Stimulated activated CD8-positive, alpha-beta memory T cell treated with anti-CD3 and anti-CD28 coated beads, Interleukin-7, amount 100 ng/mL, for 48 hours (primary cell): ENCODE data around the gene MCTP2.

Experiments used
- DNase-seq, 2 donors: peaks; one replicate each; pipeline ENCODE4 v3.0.0-alpha.2; 2020; ENCODE audit warnings: low read depth in 1 of 2; ENCODE audit errors: extremely low read depth in 1 of 2

Gene MCTP2

GRCh38 chr15:94387442-94387841, 156.1 kb downstream of the MCTP2 start:
- no peak for DNase-seq

GRCh38 chr15:94387849-94388441, 156.6 kb downstream of the MCTP2 start:
- DNase-seq, result no peak

GRCh38 chr15:94395640-94396039, 164.3 kb downstream of the MCTP2 start:
- no peak for DNase-seq

DNA sequence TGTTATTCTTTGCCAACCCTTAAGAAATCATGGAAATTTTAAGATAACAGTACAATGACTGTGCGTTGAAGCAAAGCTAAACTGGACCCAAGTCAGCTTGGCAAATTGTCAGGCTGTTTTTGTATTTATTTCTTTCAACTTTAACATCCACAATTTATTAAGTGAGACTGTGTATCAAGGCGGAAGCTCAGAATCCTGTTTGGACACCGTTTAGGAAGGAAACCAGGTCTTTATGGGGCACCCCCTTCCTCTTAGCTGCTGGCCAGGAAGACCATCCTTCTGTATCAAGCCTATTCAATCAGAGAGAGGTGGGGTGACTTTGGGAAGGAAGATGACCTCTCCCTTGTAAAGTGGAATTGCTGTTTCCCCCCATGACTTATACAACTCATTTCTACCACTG, 166.0 kb downstream of the MCTP2 start:
- DNase-seq, result no peak

GRCh38 chr15:94398001-94398400, 166.6 kb downstream of the MCTP2 start:
- no peak for DNase-seq

DNA sequence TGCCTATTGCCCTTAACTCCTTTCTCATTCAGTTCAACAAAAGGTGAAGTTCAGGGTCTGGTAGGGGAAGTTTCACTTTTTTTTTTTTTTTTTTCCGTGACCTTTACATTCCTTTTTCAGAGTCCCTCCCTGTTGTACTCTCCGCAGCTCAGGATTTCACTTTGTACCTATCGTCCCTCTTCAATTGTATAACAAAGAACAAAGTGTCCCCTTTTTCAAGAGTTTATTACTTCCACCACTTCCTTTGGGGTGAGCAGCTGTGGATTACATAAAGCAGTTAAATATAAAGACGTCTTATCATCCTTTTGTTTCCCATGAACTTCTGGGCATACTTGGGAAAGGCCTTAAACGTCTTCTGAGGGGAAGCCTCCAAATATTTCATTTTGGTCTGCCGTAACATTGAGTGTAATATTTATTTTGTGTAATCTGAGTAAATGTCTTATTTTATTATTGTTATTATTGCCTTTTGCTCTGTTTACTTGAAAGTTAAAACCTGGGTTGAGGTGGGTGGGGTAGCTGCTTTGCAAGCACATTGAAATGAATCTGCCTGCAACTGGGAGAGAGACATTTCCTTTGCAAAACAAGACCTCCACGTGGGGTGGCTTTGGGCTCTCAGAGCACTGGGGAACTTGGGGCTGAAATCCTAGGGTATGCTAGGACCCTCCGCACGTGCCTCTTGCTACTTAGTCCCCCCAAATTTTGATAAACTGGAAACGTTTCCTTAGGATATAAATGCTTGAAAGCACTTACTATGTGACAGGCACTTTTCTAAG, 169.4 kb downstream of the MCTP2 start:
- no peak for DNase-seq

- no peak for DNase-seq
These were observed 172.0 kb downstream of the MCTP2 start for GRCh38 chr15:94403331-94403730.

DNA sequence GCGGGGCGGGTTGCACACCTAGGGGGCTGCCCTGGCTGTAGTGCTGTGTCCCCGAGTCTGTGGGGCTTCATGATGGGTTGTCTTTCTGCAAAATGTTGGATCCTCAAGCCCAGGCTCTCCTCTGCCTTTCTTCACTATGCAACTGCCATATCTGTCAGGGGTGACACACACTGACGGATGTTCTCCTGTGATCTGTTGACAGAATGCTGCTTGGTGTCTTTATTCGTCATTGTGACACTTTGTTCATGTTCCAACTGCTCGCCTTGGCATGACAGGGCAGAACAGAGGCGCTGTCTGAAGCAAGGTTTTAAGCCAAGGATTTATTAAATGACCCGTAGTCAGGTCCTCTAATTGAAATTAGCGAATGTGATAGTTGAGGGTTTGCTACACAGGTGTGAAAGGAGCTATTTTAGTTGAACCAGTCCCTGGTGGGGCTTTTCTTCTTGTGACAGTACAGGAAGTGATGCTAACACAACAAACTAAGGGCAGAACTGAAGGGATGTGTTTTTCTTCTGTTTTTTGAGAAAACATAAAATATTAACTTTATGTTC, 173.4 kb downstream of the MCTP2 start:
- DNase-seq, result no peak

DNA sequence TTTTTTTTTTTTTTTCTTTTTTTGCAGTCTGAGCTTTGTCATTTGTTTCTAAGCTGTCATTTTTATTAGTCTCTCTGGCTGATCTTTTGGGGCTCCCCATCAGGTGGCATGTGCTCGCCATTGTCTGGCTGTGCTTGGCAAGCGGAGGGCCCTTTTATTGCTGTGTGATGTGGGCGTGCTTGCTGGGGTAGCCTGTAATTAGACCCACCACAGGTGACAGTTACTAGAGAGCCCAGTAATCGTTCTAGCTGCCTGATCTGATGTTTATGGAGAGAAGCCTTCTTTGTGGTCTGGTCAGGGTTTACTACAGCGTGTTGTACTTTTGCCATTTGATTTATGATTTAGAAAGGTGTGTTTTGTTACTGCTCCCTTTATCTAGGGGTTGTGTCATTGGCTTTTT, 179.9 kb downstream of the MCTP2 start:
- no peak for DNase-seq

GRCh38 chr15:94411846-94412245, 180.5 kb downstream of the MCTP2 start:
- DNase-seq, result no peak

DNA sequence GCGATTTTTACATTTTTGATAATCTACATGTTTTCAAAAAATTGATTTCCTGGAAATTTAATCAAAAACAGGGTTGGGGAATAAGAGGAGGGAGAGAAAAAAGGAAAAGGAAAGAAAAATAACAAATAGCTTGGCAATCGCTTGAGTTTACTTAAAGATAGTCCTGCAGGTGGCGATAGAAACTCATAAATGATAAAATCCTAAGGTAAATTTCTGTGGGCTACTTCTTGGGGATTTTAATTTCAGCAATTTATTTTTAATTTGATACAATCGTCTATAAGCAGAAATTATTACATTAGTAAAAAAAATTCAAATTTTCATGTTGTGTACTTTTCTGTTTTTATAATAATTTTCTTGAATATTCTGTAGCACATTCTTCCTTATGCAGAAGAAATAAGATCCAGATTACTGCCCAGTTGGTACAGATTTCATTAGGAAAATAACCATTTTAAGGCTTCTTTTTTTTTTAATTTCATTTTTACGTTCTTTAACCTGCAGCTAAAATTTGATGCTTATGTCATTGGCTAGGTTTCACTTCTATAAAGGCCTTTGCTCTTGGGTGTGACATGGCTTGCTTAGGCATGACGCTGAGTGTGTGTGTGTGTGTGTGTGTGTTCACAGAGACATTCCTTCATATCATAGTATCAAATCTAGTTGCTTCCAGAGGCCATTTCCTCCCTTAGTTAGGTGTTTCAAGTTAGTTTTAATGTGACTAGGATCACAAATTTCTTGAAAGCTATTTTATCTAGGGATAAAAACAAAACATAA, 181.8 kb downstream of the MCTP2 start:
- no peak for DNase-seq

DNA sequence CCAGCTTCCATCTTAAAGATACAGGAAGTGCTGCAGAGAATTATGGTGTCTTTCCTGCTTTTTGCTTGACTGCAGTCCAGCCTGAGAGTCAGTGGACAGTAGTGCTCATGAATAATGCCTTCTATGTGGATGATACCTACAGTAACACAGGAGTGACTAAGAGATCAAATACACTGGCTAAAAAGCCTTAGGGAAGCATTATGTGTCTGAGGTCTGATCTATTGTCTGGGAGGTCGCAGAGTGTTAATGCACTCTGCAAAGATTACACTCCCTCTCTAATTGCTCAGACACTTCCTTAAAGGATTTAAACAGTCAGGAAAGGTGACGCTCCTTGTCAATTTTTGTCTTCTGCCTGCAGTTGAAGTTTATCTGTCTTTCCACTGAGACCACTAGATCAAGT, 183.6 kb downstream of the MCTP2 start:
- no peak for DNase-seq

DNA sequence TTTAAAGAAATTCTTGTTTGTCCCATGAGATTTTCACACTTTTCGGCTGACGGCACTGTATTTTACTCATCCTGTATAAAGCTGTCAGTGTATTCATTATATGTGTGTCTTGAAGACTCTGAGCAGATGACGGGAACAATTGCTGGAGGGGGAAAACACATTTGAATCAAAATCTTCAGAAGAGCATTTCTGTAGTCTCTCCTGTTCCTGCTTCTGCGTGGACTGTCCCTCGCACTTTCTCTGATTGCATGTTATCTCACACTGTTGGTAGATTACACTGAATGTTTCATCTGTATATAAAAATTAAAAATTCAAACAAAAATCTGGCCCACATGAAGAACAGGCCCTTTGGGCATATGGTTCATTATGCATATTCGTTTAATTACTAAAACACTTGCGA, 184.9 kb downstream of the MCTP2 start:
- no peak for DNase-seq

DNA sequence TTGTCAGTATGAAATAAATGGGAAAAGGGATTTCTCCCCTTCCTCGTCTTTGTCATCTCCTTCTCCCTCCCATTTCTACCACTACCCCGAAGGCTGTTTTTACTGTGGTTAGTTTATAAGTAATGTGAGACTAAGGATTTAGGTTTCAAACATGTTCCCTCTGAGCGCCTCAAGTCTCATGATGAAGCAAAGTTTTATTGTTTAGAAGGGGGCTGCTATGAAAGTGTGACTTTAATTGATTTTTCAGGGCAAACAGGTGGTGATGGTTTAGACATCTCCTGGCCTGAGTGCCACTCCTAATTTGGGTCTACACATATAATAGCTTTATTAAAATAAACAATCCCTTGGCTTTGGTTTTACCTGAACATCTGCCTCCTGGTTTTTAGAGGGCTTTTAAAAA, 185.5 kb downstream of the MCTP2 start:
- no peak for DNase-seq

DNA sequence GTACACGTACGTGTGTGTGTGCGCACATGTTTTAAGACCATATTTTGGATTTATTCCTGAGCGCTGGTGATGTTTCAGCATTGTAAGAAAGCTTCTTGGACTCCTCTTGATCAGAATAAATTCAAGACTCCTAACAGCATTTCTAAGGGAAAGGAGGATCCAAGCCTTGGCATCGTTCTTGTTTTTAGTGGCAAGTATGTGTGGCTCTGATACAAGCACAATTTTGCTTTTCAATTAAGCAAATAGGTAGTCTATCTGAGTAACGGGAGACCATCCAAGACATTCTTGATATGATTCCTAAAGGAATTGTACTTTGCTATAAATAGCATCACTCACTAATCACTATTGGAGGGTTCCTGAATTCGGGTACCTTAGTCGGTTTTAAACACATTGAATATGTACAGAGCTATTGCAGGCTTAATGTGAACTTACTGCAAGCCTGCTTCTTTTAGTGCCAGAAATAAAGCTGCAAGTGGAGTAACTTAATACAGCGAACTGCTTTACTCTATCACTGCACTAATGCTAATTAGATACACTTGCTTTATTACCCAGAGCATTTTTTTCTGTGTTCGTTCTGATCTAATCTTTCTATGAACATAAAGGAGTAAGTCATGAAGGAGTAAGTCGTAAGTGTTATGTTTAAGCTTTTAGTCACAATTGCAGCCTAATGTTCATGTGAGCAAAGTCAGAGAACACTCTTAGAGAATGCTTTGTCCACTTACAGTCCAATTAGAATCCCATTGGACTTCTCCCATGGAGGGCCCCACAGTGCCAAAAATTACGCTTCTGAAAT, 186.3 kb downstream of the MCTP2 start:
- DNase-seq, result no peak

- DNase-seq, result no peak
These were observed 190.3 kb downstream of the MCTP2 start for GRCh38 chr15:94421706-94422105.

DNA sequence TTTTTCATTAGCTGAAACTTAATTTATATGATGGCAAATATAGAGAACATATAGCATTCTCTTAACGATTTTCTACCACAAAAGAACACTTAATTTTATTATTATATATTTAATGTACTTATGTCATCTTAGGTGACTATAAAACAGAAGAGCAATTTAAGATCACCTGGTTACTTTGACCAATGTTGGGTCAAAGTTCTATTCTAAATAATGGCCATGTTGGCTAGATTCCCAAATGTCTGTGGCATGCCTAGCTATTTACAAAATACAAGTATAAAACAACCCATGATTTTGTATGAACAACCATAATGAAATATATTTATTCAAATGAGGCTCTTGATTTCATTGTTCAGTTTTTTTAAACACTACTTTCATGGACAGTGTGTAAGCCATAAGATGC, 200.9 kb downstream of the MCTP2 start:
- no peak for DNase-seq

DNA sequence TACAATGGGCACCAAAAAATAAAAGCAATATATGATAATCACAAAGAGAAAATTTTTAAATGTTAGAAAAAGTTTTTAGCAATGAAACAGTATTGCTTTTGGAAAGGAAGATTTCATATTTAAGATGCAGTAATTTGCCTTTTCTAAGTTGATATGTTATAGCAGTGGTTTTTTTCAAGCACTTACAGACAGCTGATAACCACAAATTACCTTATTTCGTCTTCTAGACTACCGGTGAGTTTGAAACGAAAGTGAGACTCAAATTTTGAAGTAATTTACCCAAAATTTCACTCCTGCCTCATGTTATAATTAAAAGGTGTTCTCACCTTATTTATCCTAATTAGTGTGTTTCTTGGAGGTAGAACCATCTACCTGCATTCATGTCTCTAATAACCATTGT, 207.8 kb downstream of the MCTP2 start:
- DNase-seq, result no peak

DNA sequence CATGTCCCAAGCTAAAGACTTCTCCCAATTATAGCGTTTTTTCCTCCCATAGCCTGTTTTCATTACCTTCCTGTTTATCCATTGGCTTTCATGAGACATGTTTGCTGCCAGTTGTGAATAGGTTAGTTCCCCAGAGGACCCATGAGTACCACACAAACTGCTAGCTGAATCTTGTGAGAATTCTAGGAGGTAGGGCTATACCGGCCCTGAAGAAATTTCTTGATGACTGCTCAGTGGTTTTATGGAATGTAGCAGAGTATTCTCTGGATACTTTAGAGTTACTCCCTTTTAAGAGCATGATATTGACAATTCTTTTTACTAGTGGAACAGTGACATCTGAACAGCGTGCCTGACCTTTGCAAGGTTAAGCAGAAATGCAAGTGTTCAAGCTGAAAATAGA, 210.4 kb downstream of the MCTP2 start:
- DNase-seq, result no peak

DNA sequence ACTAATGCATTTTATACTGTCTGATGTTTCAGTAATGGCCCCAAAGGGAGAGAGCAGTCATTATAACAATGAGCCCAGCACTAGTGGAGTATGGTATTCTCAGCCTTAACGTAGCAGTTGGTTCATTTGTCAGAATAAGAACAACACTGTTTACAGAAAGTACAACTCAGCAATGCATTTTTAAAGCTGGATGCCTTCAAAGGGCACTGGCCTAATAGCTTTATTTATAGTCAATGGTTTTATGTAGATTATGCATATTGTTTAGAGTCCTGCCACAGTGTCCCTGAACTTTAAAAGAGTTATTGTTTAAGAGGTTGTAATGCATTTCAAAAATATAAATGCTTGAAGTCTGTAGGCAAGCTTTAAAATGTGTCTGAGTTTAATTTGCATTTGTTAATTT, 211.1 kb downstream of the MCTP2 start:
- no peak for DNase-seq

DNA sequence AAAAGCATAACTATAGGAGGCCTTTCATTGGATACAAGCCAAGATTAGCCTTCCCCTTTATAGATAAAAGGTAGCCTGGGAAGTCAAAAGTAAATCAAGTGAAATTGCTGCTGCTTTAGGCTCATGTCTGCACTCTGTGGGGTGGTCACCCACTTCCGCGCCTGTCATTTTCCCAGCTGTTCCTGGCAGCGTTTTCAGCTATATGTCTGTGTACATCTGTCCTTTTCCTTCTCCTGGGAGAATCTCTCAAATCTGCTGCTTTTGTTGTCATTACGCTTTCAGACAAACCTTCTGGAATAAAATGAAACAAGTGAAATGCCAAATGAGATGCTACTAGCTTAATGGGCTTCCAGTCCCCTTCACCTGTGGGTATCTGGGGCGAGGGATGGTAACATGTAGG, 211.8 kb downstream of the MCTP2 start:
- DNase-seq, result no peak
